ENCODE measurements around the gene SEC14L6.

GRCh38 chr22:30516731-30517130 is 29.8 kb downstream of the SEC14L6 start:
- no peak for TF ChIP-seq CTCF (IDR thresholded peaks at IDR 0.05)
- no peak for TF ChIP-seq POLR2A (IDR thresholded peaks at IDR 0.05)
- no peak for TF ChIP-seq EP300 (IDR thresholded peaks at IDR 0.05)
